ENCODE results near the gene HBE1. TPM values are rescaled to one million over a fixed set of nuclear protein-coding genes. Genes with fewer than 3 reads are reported as not detected.

HBE1 gene
- total RNA-seq, 1 experiment from 2014 or later: not detected

- no peaks in the 10 kb centered on the region for H3K27me3 ChIP-seq (ENCODE audit: insufficient read depth, low read length)
- WGBS (ENCODE audit: extremely low coverage, insufficient read length, low lambda C conversion rate): no CpG with 5 or more reads among the region's 3 CpGs
- no peaks in the 10 kb centered on the region for H3K27me3 Mint-ChIP-seq (ENCODE audit: low read depth)
- no peak overlapping the region for H3T11ph ChIP-seq (ENCODE audit: low read length)
- no peak overlapping the region for H2AK5ac ChIP-seq (ENCODE audit: insufficient read length, low read length)
- no peak overlapping the region for H4K5ac ChIP-seq (ENCODE audit: insufficient read length, low read depth, low read length)
- no peak overlapping the region for H2BK120ac ChIP-seq (ENCODE audit: low read depth, low read length, poor library complexity, severe bottlenecking)
- no peak overlapping the region for H3K4me3 Mint-ChIP-seq
- H4K20me1 ChIP-seq (ENCODE audit: control insufficient read depth, insufficient read depth, insufficient read length): no peaks in the 10 kb centered on the region
- no peak overlapping the region for H2BK20ac ChIP-seq (ENCODE audit: low read depth, low read length, poor library complexity, severe bottlenecking)
- DNase-seq: no peak
- H3K56ac ChIP-seq (ENCODE audit: insufficient read length, low read depth, low read length): no peak overlapping the region
- no peaks in the 10 kb centered on the region for H3K4me1 Mint-ChIP-seq
- no peak overlapping the region for H3K27ac Mint-ChIP-seq
- H3K36me3 Mint-ChIP-seq (ENCODE audit: insufficient read depth in 1 of 3, low read depth in 3 of 3): no peaks in the 10 kb centered on the region
- no peak overlapping the region for H4K91ac ChIP-seq (ENCODE audit: insufficient read length, low read depth, low read length)
- no peak overlapping the region for H2BK5ac ChIP-seq (ENCODE audit: insufficient read length, low read length)
- H3K4me1 ChIP-seq (ENCODE audit: insufficient read depth, low read length): no peaks in the 10 kb centered on the region
- H3K4ac ChIP-seq (ENCODE audit: low read depth, low read length): no peak overlapping the region
- no peak overlapping the region for H3K4me2 ChIP-seq (ENCODE audit: insufficient read depth, insufficient read length, low read length)
- H3K9me3 ChIP-seq (ENCODE audit: control insufficient read depth, low read depth, low read length): no peaks in the 10 kb centered on the region
- H3K9ac ChIP-seq (ENCODE audit: extremely low read depth, insufficient read length, low read length): no peak overlapping the region
- no peak overlapping the region for H3K14ac ChIP-seq (ENCODE audit: insufficient read depth, low read length)
- no peak overlapping the region for H3K18ac ChIP-seq (ENCODE audit: insufficient read length, low read depth, low read length)
- no peaks in the 10 kb centered on the region for H3K23me2 ChIP-seq (ENCODE audit: insufficient read length, low read depth, low read length, poor library complexity, severe bottlenecking)
- no peak overlapping the region for H3K27ac ChIP-seq (ENCODE audit: insufficient read length, low read depth, low read length)
- no peak for TF ChIP-seq CTCF (conservative IDR thresholded peaks at IDR 0.05)
- no peak overlapping the region for H2AFZ ChIP-seq (ENCODE audit: low read length)
- H3K9me3 Mint-ChIP-seq: no peaks in the 10 kb centered on the region
- H3K79me1 ChIP-seq (ENCODE audit: insufficient read depth, low read depth, low read length, poor library complexity, severe bottlenecking): no peaks in the 10 kb centered on the region
- no peak overlapping the region for H2BK12ac ChIP-seq (ENCODE audit: insufficient read length, low read depth, low read length)
- H4K8ac ChIP-seq (replicated peaks; ENCODE audit: insufficient read length, low read depth, low read length): no peak overlapping the region
- no peaks in the 10 kb centered on the region for H3K79me2 ChIP-seq (ENCODE audit: insufficient read depth, low read length)
- no peak overlapping the region for H3K23ac ChIP-seq (ENCODE audit: insufficient read length, low read depth, low read length)
- H2BK15ac ChIP-seq (ENCODE audit: low read depth, low read length): no peak overlapping the region
These were observed 30.5 kb upstream of the HBE1 start for GRCh38 chr11:5300251-5300650.

Measured in H9 (cell line).